Vagina (tissue), 2 donors: ENCODE results near the gene RPRD1B.

ENCODE experiments used
- POLR2A ChIP-seq, 2 donors: fragments of 450-650 bp; IDR thresholded peaks; one replicate each; pipeline ENCODE4 v1.6.1; 2017; ENCODE audit warnings: antibody characterized with exemption in 2 of 2, mild to moderate bottlenecking in 2 of 2, moderate library complexity in 2 of 2
- POLR2AphosphoS5 ChIP-seq, 2 donors: sonication (generic); formaldehyde crosslinking; IDR thresholded peaks; one replicate each; pipeline ENCODE4 v1.9.0; 2017; ENCODE audit warnings: antibody characterized with exemption in 2 of 2, mild to moderate bottlenecking in 2 of 2, low read depth in 1 of 2; ENCODE audit not compliant: insufficient read depth in 1 of 2
- TF ChIP-seq, protein P1 (sequence below), 3 experiments: fragments of 450-650 bp in 2 of 3; fragments of 200-600 bp in 1 of 3; sonication (generic) in 1 of 3; IDR thresholded peaks; one replicate each; pipeline ENCODE4 v1.5.1; 2017 to 2019; ENCODE audit warnings: antibody characterized with exemption in 3 of 3, mild to moderate bottlenecking in 2 of 3, moderate library complexity in 2 of 3

DNA sequence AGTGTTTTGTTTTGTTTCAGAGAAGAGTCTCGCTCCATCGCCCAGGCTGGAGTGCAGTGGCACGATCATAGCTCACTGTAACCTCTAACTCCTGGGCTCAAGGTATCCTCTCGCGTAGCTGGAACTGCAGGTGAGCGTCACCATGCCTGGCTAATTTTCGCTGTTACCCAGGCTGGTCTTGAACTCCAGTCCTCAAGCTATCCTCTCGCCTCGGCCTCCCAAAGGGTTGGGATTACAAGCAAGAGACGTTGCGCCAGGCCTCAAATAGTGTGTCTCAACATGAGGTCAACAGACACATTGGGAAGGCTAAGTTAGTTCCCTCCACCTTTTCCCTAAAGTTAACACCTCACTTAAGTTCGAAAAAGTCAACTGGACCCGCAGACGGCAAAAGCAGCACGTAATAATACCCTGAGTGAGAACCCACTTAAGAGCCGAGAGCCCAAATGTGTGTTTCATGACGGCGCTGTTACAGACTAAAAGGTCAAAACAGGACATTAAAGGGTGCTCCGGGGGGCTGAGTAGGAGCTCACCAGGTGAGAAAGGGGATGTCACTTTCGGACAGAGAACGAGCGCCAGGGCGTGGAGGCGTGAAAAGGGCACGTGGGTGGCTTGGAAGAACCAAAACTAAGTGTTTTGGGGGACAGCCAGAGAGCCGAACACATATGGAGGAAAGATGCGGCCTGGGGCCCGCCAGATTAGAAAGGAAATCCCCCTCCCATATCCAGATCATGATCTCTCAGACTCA, 789 bp upstream of the RPRD1B start:
- TF ChIP-seq, protein P1, sequence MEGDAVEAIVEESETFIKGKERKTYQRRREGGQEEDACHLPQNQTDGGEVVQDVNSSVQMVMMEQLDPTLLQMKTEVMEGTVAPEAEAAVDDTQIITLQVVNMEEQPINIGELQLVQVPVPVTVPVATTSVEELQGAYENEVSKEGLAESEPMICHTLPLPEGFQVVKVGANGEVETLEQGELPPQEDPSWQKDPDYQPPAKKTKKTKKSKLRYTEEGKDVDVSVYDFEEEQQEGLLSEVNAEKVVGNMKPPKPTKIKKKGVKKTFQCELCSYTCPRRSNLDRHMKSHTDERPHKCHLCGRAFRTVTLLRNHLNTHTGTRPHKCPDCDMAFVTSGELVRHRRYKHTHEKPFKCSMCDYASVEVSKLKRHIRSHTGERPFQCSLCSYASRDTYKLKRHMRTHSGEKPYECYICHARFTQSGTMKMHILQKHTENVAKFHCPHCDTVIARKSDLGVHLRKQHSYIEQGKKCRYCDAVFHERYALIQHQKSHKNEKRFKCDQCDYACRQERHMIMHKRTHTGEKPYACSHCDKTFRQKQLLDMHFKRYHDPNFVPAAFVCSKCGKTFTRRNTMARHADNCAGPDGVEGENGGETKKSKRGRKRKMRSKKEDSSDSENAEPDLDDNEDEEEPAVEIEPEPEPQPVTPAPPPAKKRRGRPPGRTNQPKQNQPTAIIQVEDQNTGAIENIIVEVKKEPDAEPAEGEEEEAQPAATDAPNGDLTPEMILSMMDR (IDR thresholded peaks at IDR 0.05) = no peak
- no peak for TF ChIP-seq POLR2AphosphoS5 (IDR thresholded peaks at IDR 0.05; ENCODE audit: insufficient read depth in 1 of 2, low read depth in 1 of 2)
- TF ChIP-seq POLR2A (IDR thresholded peaks at IDR 0.05) = no peak
